ENCODE measurements around the gene FBXO48.

The FBXO48 gene

GRCh38 chr2:68411397-68412126, 55.5 kb downstream of the FBXO48 start:
- no peak overlapping the region for H3K27ac ChIP-seq
- TF ChIP-seq CTCF (conservative IDR thresholded peaks at IDR 0.05), result no peak

Measured in VCaP (cell line).